ENCODE data around the gene PKM. TPM values are rescaled to one million over a fixed set of nuclear protein-coding genes. Genes with fewer than 3 reads are reported as not detected.

PKM gene
- polyA plus RNA-seq, 1 experiment: 2,130 TPM

DNA sequence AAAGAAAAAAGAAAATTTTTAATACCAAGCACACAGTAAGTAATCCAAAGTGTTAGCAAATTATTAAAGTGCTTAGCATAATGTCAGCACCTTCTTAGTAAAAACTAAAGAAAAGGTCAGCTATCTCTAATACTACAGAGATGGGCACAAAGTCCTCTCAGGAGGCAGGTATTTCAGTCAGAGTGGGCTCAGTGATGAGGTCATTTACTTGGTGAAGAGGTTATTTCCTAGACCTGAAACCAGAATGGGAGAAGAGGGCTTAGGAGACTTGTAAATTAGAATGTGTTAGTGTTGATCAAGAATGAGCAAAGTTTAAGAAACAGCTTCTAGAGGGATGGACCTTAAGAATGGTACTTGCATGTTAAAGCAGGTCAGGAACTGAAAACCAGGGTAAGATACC, 8.7 kb upstream of the PKM start:
- no peaks in the 10 kb centered on the region for H3K9me3 ChIP-seq (ENCODE audit: control insufficient read depth, insufficient read depth, low read length)
- no peak for DNase-seq (ENCODE audit: low read depth, low spot score)
- no peak overlapping the region for H3K4me3 ChIP-seq (ENCODE audit: low read depth, low read length)
- no peaks in the 10 kb centered on the region for H3K27me3 ChIP-seq (ENCODE audit: control insufficient read depth, insufficient read depth, low read length)
- TF ChIP-seq, protein P1, sequence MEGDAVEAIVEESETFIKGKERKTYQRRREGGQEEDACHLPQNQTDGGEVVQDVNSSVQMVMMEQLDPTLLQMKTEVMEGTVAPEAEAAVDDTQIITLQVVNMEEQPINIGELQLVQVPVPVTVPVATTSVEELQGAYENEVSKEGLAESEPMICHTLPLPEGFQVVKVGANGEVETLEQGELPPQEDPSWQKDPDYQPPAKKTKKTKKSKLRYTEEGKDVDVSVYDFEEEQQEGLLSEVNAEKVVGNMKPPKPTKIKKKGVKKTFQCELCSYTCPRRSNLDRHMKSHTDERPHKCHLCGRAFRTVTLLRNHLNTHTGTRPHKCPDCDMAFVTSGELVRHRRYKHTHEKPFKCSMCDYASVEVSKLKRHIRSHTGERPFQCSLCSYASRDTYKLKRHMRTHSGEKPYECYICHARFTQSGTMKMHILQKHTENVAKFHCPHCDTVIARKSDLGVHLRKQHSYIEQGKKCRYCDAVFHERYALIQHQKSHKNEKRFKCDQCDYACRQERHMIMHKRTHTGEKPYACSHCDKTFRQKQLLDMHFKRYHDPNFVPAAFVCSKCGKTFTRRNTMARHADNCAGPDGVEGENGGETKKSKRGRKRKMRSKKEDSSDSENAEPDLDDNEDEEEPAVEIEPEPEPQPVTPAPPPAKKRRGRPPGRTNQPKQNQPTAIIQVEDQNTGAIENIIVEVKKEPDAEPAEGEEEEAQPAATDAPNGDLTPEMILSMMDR (IDR thresholded peaks at IDR 0.05; ENCODE audit: low read depth, low read length): no peak
- POLR2A ChIA-PET: interaction anchor here (0.7 to 1.8 kb wide), 3 partner anchors 9 to 598 kb away, joined by 3 to 10 read pairs (median 10); partner anchors contain the start of gene PKM
- no peak overlapping the region for H3K27ac ChIP-seq (ENCODE audit: low read depth, low read length)
- CTCF ChIA-PET: interaction anchor here (0.6 to 1.4 kb wide), 3 partner anchors 39 to 74 kb away, joined by 3 read pairs; no protein-coding TSS in a partner anchor

DNA sequence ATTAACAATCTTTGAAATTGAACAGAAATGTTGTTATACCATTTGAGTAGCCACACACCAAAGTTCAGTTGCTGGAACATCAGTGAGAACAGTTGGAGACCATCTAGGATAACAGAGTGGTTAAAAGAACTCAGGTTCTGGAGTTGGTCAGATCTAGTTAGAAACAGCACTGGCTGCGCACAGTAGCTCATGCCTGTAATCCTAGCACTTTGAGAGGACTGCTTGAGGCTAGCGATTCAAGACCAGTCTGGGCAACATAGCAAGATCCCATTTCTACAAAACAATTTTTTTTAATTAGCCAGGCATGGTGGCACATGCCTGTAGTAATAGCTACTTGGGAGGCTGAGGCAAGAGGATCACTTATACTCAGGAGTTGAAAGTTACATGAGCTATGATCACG, 7.6 kb upstream of the PKM start:
- Histone ChIP-seq H3K27ac (ENCODE audit: low read depth, low read length) (no peak overlapping the region), H3K4me3 (ENCODE audit: low read depth, low read length) (no peak overlapping the region), H3K27me3 (ENCODE audit: control insufficient read depth, insufficient read depth, low read length) (no peaks in the 10 kb centered on the region), H3K9me3 (ENCODE audit: control insufficient read depth, insufficient read depth, low read length) (no peaks in the 10 kb centered on the region)
- CTCF ChIA-PET: interaction anchor here (1.4 kb wide), 1 partner anchor 38 kb away, joined by 3 read pairs; no protein-coding TSS in a partner anchor
- POLR2A ChIA-PET: interaction anchor here (1.8 kb wide), 1 partner anchor 8 kb away, joined by 10 read pairs; the partner anchor contains the start of gene PKM
- TF ChIP-seq, protein P1 (IDR thresholded peaks at IDR 0.05; ENCODE audit: low read depth, low read length): no peak
- DNase-seq (ENCODE audit: low read depth, low spot score): no peak

DNA sequence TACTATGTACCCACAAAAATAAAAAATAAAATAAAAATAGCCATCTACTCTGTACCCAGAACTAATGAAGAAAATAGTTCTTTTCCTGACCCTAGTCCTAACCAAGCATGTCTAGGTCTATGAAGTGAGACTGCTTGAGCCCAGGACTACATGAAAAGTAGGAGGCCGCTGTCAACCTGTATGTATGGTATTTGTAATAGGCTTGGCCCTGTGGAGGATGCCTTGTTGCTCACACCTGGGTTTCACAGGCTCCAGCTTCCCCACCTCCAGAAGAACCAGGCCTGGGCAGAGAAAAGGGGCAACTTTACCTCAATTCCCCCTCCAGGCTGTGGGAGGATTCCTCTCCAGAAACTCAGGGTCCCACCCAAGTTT, 6.8 kb upstream of the PKM start:
- TF ChIP-seq, protein P1 (IDR thresholded peaks at IDR 0.05; ENCODE audit: low read depth, low read length): no peak
- CTCF ChIA-PET: interaction anchor here (1.0 to 2.3 kb wide), 3 partner anchors 11 to 39 kb away, joined by 3 to 9 read pairs (median 4); no protein-coding TSS in a partner anchor

DNA sequence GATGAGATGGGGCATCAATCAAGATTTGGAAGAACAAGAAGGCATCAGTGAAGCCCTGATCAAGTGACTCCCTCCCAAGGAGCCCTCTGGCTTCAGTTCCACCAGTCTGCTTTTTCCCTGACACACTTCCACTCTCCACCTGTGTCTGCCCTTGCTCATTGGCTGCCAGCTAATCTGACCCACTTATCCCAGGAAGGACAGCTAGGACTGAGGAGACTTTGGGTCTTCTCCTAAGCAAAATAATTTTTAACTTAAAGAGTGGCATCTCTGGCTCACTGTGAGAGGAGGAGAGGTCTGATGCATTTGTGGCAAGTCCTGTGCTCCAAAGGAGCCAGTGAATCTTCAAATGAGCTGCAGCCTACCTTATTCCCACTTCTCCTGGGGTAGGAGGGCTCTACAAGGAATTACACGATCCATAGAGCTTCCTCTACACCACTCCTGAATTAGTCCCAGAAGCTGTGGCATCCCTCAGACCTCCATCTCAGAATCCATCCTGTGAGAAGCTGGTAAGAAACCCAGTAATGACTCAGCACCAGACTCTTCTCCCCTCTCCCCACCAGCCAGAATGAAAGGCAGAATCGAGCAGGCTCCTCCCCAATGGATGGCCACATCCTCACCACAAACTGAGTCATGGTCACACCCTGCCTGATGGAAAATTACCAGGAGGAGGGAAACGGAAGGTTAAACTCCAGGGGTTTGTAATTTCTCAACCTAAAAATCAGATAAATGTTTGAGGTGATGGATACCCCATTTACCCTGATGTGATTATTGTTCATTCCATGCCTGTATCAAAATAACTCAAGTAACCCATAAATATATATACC, 6.3 kb upstream of the PKM start:
- peak; percentile 93 for DNase-seq (ENCODE audit: low read depth, low spot score)
- TF ChIP-seq, protein P1 (IDR thresholded peaks at IDR 0.05; ENCODE audit: low read depth, low read length): no peak
- Histone ChIP-seq H3K27ac (ENCODE audit: low read depth, low read length) (peak overlapping the region; percentile 99), H3K4me3 (ENCODE audit: low read depth, low read length) (peak overlapping the region; percentile 61), H3K27me3 (ENCODE audit: control insufficient read depth, insufficient read depth, low read length) (no peaks in the 10 kb centered on the region), H3K9me3 (ENCODE audit: control insufficient read depth, insufficient read depth, low read length) (no peaks in the 10 kb centered on the region)
- POLR2A ChIA-PET: interaction anchor here (1.0 to 1.1 kb wide), 2 partner anchors 10 to 39 kb away, joined by 3 to 13 read pairs; no protein-coding TSS in a partner anchor
- CTCF ChIA-PET: interaction anchor here (0.5 to 2.3 kb wide), 5 partner anchors 11 to 38 kb away, joined by 3 to 9 read pairs (median 4); no protein-coding TSS in a partner anchor

More for the DNA sequence above, 6.8 kb upstream of the PKM start:
- Histone ChIP-seq H3K9me3 (ENCODE audit: control insufficient read depth, insufficient read depth, low read length) (no peaks in the 10 kb centered on the region), H3K27me3 (ENCODE audit: control insufficient read depth, insufficient read depth, low read length) (no peaks in the 10 kb centered on the region), H3K4me3 (ENCODE audit: low read depth, low read length) (no peak overlapping the region), H3K27ac (ENCODE audit: low read depth, low read length) (peak overlapping the region; percentile 86)
- POLR2A ChIA-PET: interaction anchor here (1.1 kb wide), 1 partner anchor 10 kb away, joined by 13 read pairs; no protein-coding TSS in a partner anchor
- no peak for DNase-seq (ENCODE audit: low read depth, low spot score)

All from AG04450 (cell line).